K562 (cell line): Measurements from ENCODE around the gene GOLGB1. TPM values are rescaled to one million over a fixed set of nuclear protein-coding genes. Genes with fewer than 3 reads are reported as not detected.

Source experiments
- CREB1 ChIP-seq, 2 experiments: sonication (generic) in 1 of 2; formaldehyde crosslinking in 1 of 2; IDR thresholded peaks; 2 replicates each; pipeline versions ENCODE4 v1.6.1 to v1.8.0; 2012 to 2022; ENCODE audit warnings: inconsistent platforms in 1 of 2, mild to moderate bottlenecking in 1 of 2, missing genetic modification reagents in 1 of 2, moderate library complexity in 1 of 2
- RBM34 ChIP-seq: fragments of 200-400 bp; formaldehyde crosslinking; IDR thresholded peaks from 2 replicates; pipeline ENCODE4 v1.6.1; 2018; ENCODE audit warnings: low read length, borderline replicate concordance; ENCODE audit not compliant: insufficient read depth
- TCF7 ChIP-seq: sonication (generic); IDR thresholded peaks from 2 replicates; pipeline ENCODE4 v1.6.1; 2016; ENCODE audit warnings: antibody characterized with exemption, borderline replicate concordance
- TCF7L2 ChIP-seq: fragments of 150-350 bp; IDR thresholded peaks from 2 replicates; pipeline ENCODE4 v1.6.1; 2016; ENCODE audit warnings: low read depth, mild to moderate bottlenecking, low read length, moderate library complexity
- ZNF318 ChIP-seq, 2 experiments: fragments of 450-650 bp; IDR thresholded peaks; 2 replicates each; pipeline ENCODE4 v1.6.1; 2016; ENCODE audit warnings: mild to moderate bottlenecking in 2 of 2, borderline replicate concordance in 1 of 2, low read depth in 1 of 2, moderate library complexity in 1 of 2
- polyA plus RNA-seq, 8 experiments: library from polyadenylated mRNA; depleted of rRNA in 4 of 8; stranded (reverse) in 5 of 8; unstranded in 3 of 8; fragments of >200 nt; fragmentation: Nextera tagmentation in 2 of 8; fragmentation: Illumina TruSeq in 1 of 8; extraction: Ambion mirVana in 2 of 8; extraction: Trizol in 1 of 8; gene quantifications; 2 replicates each; pipeline versions ENCODE4 v1.2.1 to v1.2.3, GENCODE V29; 2011 to 2014; ENCODE audit warnings: inconsistent platforms in 1 of 8, missing spikeins in 1 of 8
- total RNA-seq, 7 experiments: library from RNA; depleted of rRNA in 6 of 7; stranded (reverse); fragments of >200 nt in 6 of 7; fragmentation: Illumina TruSeq in 2 of 7; extraction: Trizol in 2 of 7; gene quantifications; 2 replicates each; pipeline versions ENCODE4 v1.2.1 to v1.2.3, GENCODE V29; 2011 to 2021; ENCODE audit warnings: low replicate concordance in 1 of 7

The GOLGB1 gene
- total and polyA plus RNA-seq, 9 of the 15 experiments (the other 6 are each of a cell fraction or from before 2014, with no cell fraction given) = 4.0 to 16.3 (median 9.7) TPM

- no peak for TF ChIP-seq ZNF318 (IDR thresholded peaks at IDR 0.05; ENCODE audit: borderline replicate concordance in 1 of 2, low read depth in 1 of 2)
- no peak for TF ChIP-seq RBM34
- TF ChIP-seq TCF7L2 = no peak
- no peak for TF ChIP-seq TCF7
- no peak for TF ChIP-seq CREB1 (IDR thresholded peaks at IDR 0.05)
- no peak for TF ChIP-seq CREB1 (CRISPR knock-in tag; IDR thresholded peaks at IDR 0.05)
- TF ChIP-seq, all 486 proteins: peak for 0
Measured at GRCh38 chr3:121645054-121645453, 104.5 kb downstream of the GOLGB1 start (continued).
